Hippocampal formation (tissue), 2 donors: ENCODE measurements around the gene COPB2.

ENCODE experiments used
- DNase-seq, 2 donors: peaks; one replicate each; lab custom pipeline; 2025; lab: John Stamatoyannopoulos, UW

The COPB2 gene

DNA sequence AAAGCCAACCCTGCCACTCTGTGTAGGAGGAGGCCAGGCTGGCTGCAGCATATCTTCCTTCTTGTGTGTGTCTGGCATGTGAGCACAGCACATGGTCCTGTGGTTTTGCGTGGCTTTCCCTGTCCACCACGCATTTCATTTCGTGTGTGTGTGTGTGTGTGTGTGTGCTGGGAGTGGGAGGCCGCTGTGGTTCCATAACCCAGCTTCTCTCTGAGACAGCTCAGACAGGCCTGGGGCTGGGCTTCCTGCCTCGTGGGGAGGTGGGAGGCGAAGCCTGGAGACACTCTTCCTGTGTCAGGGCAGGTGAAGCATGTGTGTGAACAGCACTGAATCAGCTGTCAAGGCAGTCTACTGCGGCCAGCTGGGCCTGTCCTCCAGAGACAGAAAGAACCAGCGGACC, 61.6 kb downstream of the COPB2 start:
- no peak for DNase-seq

DNA sequence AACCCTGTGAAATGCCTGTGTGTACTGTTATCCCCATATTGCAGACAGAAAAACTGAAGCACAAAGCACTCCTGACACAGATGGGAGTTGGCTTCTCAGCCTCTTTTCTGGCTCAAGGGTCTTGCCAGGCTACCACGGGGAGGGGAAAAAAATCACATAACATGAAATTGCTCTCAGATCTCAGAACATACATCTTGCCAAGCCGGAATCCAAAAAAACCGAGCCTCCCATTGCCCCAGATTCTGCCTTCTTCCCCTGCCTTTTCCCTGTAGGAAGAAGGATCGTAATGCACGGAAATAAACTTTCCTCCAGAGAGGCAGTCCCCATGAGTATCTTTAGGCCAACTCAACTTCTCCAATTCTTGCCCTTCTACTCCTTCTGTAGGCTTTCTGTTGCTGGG, 62.2 kb downstream of the COPB2 start:
- DNase-seq: no peak

DNA sequence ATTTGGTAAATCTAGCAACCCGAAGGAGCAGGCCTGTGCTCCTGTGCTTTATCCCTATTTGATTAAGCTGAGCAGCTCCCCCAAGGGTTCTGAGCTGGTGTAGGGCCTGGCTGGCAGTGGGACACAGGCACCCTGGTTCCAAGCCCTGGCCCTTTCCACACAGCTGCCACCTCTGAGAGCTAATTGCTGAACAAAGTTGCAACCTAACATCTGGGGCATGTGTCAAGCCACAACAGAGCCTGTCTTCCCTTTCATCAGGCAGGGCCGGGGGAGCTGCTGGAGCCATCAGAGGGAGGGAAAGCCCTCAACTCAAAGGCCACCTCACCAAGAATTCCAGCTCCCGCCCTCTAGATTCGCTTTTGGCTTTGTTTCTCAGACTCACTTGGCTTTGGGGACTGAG, 62.7 kb downstream of the COPB2 start:
- DNase-seq: no peak

DNA sequence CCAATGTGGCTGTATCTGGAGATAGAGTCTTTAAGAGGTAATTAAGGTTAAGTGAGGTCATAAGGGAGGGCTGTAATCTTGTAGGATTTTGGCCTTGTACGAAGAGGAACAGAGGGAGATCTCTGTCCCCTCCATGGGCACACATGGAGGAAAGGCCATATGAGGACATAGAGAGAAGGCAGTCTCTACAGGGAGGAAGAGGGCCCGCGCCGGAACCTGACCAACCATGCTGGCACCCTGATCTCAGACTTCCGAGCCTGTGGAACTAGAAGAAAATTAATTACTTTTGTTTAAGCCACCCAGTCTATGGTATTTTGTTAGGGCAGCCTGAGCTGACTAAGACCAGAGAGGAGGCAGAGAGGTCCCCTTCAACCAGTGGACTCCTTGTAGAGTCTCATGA, 63.3 kb downstream of the COPB2 start:
- no peak for DNase-seq

GRCh38 chr3:139325551-139325950, 63.9 kb downstream of the COPB2 start:
- DNase-seq: no peak

DNA sequence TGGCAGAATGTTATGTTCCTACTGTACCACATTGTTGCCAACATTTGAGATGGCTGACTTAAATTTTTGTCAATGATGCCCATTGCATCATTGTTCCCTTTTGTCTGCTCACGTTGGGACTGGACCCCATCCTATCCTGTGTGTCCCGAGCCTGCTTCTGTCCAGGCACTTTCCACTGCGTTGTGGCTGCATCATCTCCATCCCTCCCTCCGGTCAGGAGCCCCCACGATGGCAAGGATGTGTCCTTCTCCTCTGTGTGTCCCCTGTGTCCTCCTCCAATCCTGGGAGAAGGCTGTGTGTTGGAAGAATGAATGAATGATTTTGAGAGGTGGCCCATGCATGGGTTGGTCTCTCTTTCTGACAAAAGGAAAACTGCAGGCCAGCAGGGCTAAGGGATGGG, 65.0 kb downstream of the COPB2 start:
- DNase-seq: no peak

GRCh38 chr3:139323146-139323545, 66.3 kb downstream of the COPB2 start:
- DNase-seq: no peak

DNA sequence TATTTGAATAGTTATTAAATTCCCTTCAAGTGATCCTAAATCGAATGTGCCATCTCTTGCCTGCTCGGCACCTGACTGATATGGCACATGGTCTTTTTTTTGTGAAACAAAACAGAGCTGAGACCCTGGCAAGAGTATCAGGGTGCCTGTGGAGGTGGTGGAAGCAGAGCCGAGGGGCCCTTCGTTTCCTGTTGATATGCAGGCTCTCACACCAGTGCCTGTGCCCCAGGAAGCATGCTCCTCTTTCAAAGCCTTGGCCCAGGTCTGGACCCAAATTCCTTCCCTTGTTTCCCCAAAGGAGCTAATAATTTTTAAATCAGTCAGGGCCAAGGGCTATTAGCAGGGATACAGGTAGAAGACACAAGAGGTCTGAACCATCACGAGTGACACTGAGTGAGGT, 67.1 kb downstream of the COPB2 start:
- no peak for DNase-seq

DNA sequence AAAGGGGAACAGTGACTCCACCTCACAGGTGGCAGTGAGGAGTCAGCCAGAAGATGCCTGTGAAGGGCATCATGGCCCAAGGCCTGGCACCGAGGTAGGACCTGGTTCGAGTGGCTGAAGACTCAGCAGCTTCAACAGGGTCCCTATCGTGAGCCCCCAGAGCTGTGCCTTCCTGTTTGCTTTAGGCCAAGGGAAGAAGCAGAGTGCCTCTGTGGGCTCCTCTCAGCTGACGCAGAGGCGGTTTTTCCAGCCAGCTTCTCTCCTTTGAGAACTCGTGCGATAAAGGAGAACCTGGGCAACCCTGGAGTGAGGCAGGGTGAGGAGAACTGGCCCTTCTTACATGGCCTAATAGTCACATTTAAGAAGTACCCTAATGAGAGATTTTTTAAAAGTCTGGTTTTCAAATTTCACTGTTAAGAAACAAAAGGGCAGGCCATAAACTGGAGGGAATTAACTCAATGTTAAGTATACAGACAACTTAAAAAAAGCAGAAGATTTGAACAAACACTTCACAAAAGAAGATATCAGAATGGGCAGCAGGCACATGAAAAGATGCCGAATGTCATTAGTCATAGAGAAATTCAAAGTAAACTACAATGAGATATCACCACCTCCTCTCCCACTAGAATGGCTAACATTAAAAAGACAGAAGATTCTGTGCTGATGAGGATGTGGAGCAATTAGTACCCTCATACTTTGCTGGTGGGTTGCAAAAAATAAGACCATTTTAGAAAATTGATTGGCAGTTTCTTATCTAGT, 68.7 kb downstream of the COPB2 start:
- no peak for DNase-seq

DNA sequence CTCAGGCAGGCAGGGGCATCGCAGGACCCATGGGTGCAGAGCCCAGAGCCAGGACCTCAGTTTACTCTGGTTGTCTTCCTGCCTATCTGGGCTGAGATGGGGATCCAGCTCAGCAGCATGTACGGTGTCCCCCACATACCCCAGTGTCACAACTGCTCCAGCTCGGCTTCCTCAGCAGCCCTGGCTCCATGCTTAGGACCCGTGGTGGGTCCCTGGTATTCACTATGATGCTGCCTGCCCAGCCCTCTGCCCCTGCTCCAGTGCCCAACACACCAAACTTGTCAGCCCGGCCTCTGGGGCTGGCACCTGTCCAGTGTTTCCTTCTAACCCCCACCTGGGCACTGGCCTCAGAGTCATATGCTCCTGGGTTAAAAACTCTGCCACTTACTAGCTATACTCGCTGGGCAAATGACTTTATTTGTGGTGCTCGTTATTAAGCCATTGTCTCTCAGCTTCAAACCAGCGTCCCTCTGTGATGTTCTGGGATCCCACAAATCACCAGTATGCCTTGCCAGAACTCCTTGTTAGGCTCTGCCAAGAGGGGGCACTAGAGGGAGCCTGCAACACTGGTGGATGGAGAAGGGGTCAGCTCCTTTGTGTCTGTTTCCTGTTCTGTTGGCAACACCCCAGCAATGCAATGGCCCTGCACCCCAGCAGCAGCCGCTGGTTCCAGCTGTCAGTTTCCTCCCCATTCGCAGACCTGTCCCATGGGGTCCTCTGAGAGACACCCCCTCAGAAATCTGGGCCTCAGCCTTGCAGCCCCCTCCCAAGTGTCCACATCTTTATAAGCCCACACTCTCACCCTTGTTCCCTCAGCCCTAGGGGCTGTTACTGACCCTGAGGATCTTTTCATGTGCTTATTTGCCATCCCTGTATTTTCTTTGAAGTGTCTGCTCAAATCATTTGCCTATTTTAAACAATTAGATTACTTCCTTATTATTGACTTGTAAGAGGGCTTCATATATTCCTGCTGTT, 69.7 kb downstream of the COPB2 start:
- no peak for DNase-seq

DNA sequence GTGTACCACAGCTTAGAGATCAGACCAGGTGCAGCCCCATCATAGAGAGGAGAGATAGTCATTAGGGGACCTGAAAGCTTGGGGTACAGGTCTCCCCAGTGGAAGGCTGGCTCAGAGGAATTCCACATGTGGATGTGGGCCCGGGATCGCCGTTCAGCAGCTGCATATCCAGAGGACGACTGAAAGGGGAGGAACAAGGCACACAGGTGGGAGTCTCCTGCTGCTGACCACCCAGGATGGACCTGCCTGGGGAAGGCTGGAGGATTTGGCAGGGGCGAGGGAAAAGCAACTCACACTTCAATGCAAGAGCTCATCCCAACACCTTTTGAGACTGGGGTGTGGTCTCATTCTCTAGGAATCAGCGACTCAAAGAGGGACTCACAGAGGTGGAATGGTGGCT, 70.6 kb downstream of the COPB2 start:
- DNase-seq: no peak

- no peak for DNase-seq
Measured at GRCh38 chr3:139318431-139318816, 71.0 kb downstream of the COPB2 start.

DNA sequence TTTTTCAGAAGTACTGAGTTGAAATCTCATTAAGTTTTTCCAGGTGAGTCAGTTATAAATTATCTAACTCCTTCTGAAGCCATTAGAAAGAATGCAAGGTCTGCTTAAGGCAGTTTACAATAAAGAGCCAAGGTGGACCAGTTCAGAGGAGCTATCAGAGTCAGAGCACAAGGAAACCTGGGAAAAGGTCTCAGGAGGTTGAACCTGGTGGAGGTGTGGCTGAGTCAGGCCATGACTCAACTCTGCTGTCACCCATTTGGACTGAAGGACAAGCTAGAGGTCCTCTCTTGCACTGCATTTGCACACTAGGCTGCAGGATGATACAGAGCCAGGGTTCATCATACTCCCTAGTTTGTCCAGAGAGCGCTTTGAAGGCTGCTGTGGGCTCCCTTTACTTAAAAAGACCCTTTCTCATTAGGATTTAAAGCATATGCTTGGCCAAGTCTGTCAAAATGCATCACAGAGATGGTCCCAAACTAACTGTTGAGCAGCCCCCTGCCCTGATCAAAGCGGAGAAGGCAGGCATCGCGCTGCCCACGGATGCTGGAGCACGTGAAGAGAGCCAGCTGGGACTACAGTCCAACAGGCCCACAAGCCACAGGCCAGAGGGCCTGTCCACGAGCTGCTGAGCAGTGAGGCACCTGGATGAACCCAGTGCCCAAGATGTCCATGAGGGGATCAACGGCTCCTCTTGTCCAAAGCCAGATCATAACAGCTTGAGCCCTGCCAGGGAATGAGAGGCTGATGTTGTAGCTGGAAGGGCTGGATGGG, 71.6 kb downstream of the COPB2 start:
- DNase-seq: no peak

GRCh38 chr3:139317215-139317614, 72.2 kb downstream of the COPB2 start:
- no peak for DNase-seq

- no peak for DNase-seq
Measured at GRCh38 chr3:139313921-139314320, 75.5 kb downstream of the COPB2 start.

DNA sequence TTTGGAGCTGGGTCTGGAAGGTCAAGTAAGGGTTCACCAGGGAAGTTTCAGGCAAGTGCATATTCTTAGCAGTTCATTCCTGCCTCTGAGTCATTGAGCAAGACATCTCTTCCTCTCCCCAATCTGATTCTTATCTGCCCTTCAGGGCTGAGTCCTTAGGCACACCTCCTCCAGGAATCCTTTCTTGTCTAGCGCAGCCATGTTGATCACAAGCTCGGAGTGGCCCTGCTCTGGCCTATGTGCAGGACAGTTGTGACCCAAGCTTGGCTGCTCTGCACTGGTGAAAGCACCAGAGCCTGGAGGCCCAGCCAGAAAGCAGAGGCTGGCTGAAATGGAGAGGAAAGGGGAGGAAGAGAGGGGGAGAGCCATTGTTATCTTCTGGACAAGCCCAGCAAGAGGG, 76.5 kb downstream of the COPB2 start:
- DNase-seq: no peak

GRCh38 chr3:139312416-139312815, 77.0 kb downstream of the COPB2 start:
- DNase-seq: no peak

DNA sequence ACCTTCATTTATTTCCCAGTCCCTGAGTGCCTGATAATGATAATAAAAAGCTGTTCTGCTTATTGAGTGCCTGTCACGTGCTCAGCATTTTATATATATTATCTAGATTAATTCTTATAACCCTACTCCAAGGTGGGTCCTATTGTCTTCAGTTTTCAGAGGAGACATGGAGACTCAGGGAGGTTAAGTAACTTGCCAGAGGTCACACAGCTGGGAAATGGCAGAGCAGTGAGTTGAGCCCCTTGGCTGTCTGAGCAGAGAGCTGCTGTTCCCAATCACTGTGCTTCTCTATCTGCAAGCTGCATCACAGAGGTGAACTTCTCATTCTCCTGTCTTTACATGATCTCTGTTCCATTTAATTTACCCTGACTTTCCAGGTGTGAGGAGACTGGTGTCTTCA, 77.9 kb downstream of the COPB2 start:
- no peak for DNase-seq

- no peak for DNase-seq
Measured at GRCh38 chr3:139310474-139310933, 78.9 kb downstream of the COPB2 start.

GRCh38 chr3:139309880-139310279, 79.6 kb downstream of the COPB2 start:
- no peak for DNase-seq

- no peak for DNase-seq
Measured at GRCh38 chr3:139309061-139309591, 80.3 kb downstream of the COPB2 start.

GRCh38 chr3:139308560-139308959, 80.9 kb downstream of the COPB2 start:
- DNase-seq: no peak
